RWPE2 (cell line): ENCODE data around the gene UBE2H.

Experiments used
- ATAC-seq: fragments of 200-7000 bp; cut with Tn5 transposase; 3 replicates; pipeline ENCODE4 v1.9.1; 2021; ENCODE audit warnings: low read depth
- DNase-seq: peaks from one replicate; pipeline ENCODE4 v3.0.0-alpha.2; 2020; ENCODE audit warnings: low spot score
- H3K27ac ChIP-seq: fragments of 450-650 bp; 2 replicates; pipeline ENCODE4 v1.5.1; 2017; ENCODE audit warnings: mild to moderate bottlenecking; ENCODE audit not compliant: poor library complexity, severe bottlenecking
- H3K27me3 ChIP-seq: fragments of 250-450 bp; sonication (Bioruptor Pico); 2 replicates; pipeline ENCODE4 v1.5.1; 2021; ENCODE audit warnings: mild to moderate bottlenecking, moderate library complexity; ENCODE audit not compliant: insufficient read depth, poor library complexity, severe bottlenecking
- H3K36me3 ChIP-seq: fragments of 250-450 bp; sonication (Bioruptor Pico); 2 replicates; pipeline ENCODE4 v1.5.1; 2020; ENCODE audit warnings: low read depth, mild to moderate bottlenecking, moderate library complexity
- H3K4me1 ChIP-seq: fragments of 250-450 bp; sonication (Bioruptor Pico); 2 replicates; pipeline ENCODE4 v1.5.1; 2021; ENCODE audit warnings: mild to moderate bottlenecking, moderate library complexity; ENCODE audit not compliant: insufficient read depth, poor library complexity, severe bottlenecking
- H3K4me3 ChIP-seq: fragments of 250-450 bp; sonication (Bioruptor Pico); 2 replicates; pipeline ENCODE4 v1.5.1; 2021; ENCODE audit warnings: mild to moderate bottlenecking, moderate library complexity; ENCODE audit not compliant: severe bottlenecking
- H3K9me3 ChIP-seq: fragments of 250-450 bp; sonication (Bioruptor Pico); 2 replicates; pipeline ENCODE4 v1.5.1; 2021; ENCODE audit warnings: mild to moderate bottlenecking, moderate library complexity; ENCODE audit not compliant: severe bottlenecking
- TF ChIP-seq, protein P1 (sequence below): fragments of 450-650 bp; IDR thresholded peaks from one replicate; pipeline ENCODE4 v1.5.1; 2017; ENCODE audit warnings: mild to moderate bottlenecking, moderate library complexity; ENCODE audit not compliant: poor library complexity, severe bottlenecking

Gene UBE2H

DNA sequence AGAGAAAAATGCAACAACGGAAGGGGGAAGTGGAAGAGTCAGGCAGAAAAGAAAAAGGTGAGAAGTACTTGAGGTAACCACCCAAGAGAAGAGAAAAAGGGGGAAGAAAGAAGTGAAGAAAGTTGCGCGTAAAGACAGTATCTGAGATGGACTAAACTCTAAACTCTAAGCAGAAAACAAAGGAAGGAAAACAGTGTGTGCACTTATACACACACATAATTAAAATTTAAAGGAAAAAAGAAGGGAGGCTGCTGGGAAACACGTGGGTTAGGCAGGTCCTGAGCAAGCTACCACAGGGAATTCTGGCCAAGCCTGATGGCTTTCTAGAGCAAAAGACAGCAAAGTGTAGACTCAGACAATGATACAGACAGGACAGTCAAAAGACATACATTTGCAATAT, 78.0 kb downstream of the UBE2H start:
- H3K27ac ChIP-seq = no peak overlapping the region
- no peak for ATAC-seq
- peaks cover 58% of the 10 kb centered on the region for H3K36me3 ChIP-seq
- H3K4me3 ChIP-seq = no peak overlapping the region
- DNase-seq = no peak
- H3K9me3 ChIP-seq = no peaks in the 10 kb centered on the region
- TF ChIP-seq, protein P1, sequence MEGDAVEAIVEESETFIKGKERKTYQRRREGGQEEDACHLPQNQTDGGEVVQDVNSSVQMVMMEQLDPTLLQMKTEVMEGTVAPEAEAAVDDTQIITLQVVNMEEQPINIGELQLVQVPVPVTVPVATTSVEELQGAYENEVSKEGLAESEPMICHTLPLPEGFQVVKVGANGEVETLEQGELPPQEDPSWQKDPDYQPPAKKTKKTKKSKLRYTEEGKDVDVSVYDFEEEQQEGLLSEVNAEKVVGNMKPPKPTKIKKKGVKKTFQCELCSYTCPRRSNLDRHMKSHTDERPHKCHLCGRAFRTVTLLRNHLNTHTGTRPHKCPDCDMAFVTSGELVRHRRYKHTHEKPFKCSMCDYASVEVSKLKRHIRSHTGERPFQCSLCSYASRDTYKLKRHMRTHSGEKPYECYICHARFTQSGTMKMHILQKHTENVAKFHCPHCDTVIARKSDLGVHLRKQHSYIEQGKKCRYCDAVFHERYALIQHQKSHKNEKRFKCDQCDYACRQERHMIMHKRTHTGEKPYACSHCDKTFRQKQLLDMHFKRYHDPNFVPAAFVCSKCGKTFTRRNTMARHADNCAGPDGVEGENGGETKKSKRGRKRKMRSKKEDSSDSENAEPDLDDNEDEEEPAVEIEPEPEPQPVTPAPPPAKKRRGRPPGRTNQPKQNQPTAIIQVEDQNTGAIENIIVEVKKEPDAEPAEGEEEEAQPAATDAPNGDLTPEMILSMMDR = no peak
- H3K27me3 ChIP-seq = no peaks in the 10 kb centered on the region
- peaks cover 45% of the 10 kb centered on the region for H3K4me1 ChIP-seq

DNA sequence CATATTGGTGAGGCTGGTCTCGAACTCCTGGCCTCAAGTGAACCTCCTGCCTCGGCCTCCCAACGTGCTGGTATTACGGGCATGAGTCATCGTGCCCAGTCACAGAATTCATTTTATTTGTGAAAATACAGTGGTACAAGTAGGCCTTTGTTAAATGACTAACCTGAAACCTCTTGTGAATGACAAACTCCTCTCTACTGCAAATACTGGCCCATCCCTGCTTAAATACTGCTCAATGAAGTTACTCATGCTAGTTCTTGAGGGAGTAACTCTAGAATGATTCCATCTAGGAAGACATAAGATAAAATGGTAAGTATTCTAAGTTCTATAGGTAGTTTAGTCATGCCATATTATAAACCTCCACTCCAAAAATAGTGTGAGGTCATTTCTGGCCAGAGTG, 80.7 kb downstream of the UBE2H start:
- no peak overlapping the region for H3K4me3 ChIP-seq
- H3K4me1 ChIP-seq = peaks cover 27% of the 10 kb centered on the region
- peaks cover 37% of the 10 kb centered on the region for H3K36me3 ChIP-seq

DNA sequence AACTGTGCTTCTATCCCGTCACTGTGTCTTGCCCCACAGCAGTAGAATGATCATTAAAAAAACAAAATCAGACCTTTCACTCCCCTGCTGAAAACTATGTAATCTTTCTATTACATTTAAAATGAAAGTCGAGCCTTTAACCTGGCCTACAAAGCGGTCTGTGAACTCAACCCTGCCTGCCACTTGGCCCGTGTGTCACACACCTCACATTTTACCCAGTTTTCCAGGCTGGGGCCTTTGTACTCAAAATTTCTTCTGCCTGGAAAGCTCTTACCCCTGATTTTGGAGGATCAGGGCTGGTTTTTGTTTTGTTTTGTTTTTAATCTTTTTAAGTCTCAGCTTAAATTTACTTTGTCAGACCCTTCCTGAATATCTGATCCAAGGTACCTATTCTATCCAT, 82.1 kb downstream of the UBE2H start:
- Histone ChIP-seq H3K4me1 (peaks cover 17% of the 10 kb centered on the region), H3K27ac (no peak overlapping the region), H3K9me3 (no peaks in the 10 kb centered on the region), H3K27me3 (no peaks in the 10 kb centered on the region), H3K36me3 (peaks cover 25% of the 10 kb centered on the region), H3K4me3 (no peak overlapping the region)
- no peak for ATAC-seq
- no peak for DNase-seq
- TF ChIP-seq, protein P1 = no peak

More for the DNA sequence above, 80.7 kb downstream of the UBE2H start:
- TF ChIP-seq, protein P1 = no peak
- DNase-seq = no peak
- H3K9me3 ChIP-seq = no peaks in the 10 kb centered on the region
- no peaks in the 10 kb centered on the region for H3K27me3 ChIP-seq
- ATAC-seq = no peak
- H3K27ac ChIP-seq = no peak overlapping the region

DNA sequence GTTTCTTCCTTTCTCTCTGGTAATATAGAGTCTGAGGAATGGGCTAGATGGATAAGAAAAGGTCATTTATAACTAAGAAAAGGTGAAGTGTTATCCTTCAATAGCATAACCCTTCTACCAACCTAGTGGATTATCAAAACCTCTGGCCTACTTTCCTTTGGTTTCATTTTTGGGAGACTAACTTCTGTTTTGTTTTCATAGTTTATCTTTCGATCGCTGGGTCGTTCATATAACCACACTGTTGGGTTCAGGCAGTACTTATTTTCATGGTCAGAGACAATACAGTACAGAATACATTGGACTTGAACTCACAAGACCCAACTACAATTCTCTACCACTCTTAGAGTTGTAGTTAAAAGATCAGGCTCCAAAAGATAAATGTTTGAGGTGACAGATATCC, 86.5 kb downstream of the UBE2H start:
- peaks cover 16% of the 10 kb centered on the region for H3K4me1 ChIP-seq
- peaks cover 4% of the 10 kb centered on the region; the same call in 1 of the 2 replicates for H3K36me3 ChIP-seq
- H3K9me3 ChIP-seq = no peaks in the 10 kb centered on the region
- ATAC-seq (no peak), DNase-seq (no peak)
- H3K4me3 ChIP-seq = no peak overlapping the region
- H3K27me3 ChIP-seq = no peaks in the 10 kb centered on the region
- H3K27ac ChIP-seq = no peak overlapping the region
- TF ChIP-seq, protein P1 = no peak

GRCh38 chr7:129865925-129866201, 86.9 kb downstream of the UBE2H start:
- TF ChIP-seq, protein P1 = no peak
- peaks cover 16% of the 10 kb centered on the region for H3K4me1 ChIP-seq
- DNase-seq (no peak), ATAC-seq (no peak; the same call in 2 of the 3 replicates)
- H3K4me3 ChIP-seq = no peak overlapping the region
- H3K36me3 ChIP-seq = no peaks in the 10 kb centered on the region
- no peaks in the 10 kb centered on the region for H3K27me3 ChIP-seq
- no peaks in the 10 kb centered on the region for H3K9me3 ChIP-seq
- no peak overlapping the region for H3K27ac ChIP-seq
